Activated T-cell treated with anti-CD3 and anti-CD28 coated beads, Interleukin-2, amount 50 U/mL, for 24 hours (primary cell): ENCODE data around the gene GALR2.
A peak's percentile ranks its signal among the peaks of the same experiment; 100 is the strongest.

Experiments
- DNase-seq: peaks from one replicate; pipeline ENCODE4 v3.0.0-alpha.2; 2020
- H3K27ac Mint-ChIP-seq: 2 replicates; pipeline ENCODE4 v1.8.0; 2020; ENCODE audit warnings: mild to moderate bottlenecking, mixed read lengths
- H3K27me3 Mint-ChIP-seq: 2 replicates; pipeline ENCODE4 v1.8.0; 2020; ENCODE audit warnings: mixed read lengths
- H3K36me3 Mint-ChIP-seq: 2 replicates; pipeline ENCODE4 v1.8.0; 2020; ENCODE audit warnings: low read depth, mixed read lengths
- H3K4me1 Mint-ChIP-seq: 2 replicates; pipeline ENCODE4 v1.8.0; 2020; ENCODE audit warnings: low read depth, mixed read lengths
- H3K4me3 Mint-ChIP-seq: 2 replicates; pipeline ENCODE4 v1.8.0; 2020; ENCODE audit warnings: mild to moderate bottlenecking, moderate library complexity, mixed read lengths
- H3K9me3 Mint-ChIP-seq: 2 replicates; pipeline ENCODE4 v1.8.0; 2020; ENCODE audit warnings: mixed read lengths

GALR2 gene

DNA sequence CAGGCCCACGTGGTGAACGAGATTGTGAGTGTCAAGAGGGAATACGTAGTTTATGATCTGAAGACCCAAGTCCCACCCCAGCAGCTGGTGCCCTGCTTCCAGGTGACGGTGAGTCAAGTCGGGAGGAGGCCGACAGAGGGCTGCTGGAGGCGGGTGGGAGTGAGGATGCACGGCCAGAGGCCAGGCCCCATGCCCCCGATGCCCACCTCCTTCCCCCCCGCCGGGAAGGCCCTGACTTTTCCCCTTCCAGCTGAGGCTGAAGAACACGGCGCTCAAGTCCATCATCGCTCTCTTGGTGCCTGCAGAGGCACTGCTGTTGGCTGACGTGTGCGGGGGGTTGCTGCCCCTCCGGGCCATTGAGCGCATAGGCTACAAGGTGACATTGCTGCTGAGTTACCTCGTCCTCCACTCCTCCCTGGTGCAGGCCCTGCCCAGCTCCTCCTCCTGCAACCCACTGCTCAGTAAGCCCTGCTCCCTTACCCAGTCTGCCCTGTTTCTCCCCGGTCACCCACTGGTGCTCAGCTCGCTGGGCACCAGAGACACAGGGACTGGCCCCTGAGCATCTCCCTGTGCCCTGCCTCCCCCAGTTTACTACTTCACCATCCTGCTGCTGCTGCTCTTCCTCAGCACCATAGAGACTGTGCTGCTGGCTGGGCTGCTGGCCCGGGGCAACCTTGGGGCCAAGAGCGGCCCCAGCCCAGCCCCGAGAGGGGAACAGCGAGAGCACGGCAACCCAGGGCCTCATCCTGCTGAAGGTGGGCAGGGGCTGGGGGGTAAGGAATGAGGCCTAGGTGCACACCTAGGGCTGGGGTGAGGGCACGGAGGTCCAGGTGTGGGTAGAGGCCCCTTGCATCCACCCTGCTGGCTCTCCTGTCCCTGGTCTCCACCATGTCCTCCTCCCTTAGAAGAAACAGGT lies 7.0 kb downstream of the GALR2 start:
- Mint-ChIP-seq H3K27me3 (peaks cover 30% of the 10 kb centered on the region), H3K4me1 (peaks cover 29% of the 10 kb centered on the region), H3K27ac (no peak overlapping the region), H3K4me3 (no peak overlapping the region), H3K9me3 (no peaks in the 10 kb centered on the region), H3K36me3 (peaks cover 44% of the 10 kb centered on the region)
- no peak for DNase-seq

DNA sequence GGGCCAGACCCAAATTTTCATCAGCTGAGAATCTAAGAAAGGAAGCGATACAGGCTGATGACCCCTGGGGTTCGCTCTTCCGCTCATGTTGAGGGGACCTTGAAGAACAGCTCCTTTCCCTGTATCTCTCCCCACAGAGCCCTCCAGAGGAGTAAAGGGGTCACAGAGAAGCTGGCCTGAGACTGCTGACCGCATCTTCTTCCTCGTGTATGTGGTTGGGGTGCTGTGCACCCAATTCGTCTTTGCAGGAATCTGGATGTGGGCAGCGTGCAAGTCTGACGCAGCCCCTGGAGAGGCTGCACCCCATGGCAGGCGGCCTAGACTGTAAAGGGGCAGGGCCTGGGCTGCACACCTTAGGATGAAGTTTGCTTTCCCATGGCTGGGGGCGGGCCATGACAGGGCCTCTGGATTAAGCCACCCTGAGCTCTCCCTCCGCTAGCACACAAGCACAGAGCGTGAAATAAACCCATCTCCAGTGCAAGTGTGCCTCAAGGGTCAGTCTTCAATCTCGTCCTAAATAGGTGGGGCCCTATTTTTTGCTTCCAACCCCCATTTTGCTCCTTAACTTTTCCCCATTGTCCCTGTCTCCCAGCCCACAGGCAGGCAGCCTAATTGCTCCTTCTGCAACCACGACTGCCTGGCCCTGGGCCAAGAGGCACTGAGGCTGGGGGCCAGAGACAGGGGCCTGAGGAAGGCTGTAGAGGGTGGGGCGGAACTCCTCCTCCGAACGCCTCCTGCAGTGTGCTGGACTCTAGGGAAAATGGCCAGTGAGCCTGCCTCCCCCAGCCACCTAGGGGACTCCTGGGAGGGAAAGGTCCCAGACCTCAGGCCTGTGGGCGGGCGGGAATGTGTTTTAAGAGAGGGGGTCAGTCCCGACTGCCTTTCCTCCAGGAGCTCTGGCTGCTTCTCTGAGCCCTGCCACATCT lies 8.0 kb downstream of the GALR2 start:
- Mint-ChIP-seq H3K4me3 (no peak overlapping the region), H3K27me3 (peaks cover 19% of the 10 kb centered on the region), H3K4me1 (peaks cover 19% of the 10 kb centered on the region), H3K27ac (no peak overlapping the region), H3K36me3 (peaks cover 52% of the 10 kb centered on the region), H3K9me3 (no peaks in the 10 kb centered on the region)
- DNase-seq, result no peak

DNA sequence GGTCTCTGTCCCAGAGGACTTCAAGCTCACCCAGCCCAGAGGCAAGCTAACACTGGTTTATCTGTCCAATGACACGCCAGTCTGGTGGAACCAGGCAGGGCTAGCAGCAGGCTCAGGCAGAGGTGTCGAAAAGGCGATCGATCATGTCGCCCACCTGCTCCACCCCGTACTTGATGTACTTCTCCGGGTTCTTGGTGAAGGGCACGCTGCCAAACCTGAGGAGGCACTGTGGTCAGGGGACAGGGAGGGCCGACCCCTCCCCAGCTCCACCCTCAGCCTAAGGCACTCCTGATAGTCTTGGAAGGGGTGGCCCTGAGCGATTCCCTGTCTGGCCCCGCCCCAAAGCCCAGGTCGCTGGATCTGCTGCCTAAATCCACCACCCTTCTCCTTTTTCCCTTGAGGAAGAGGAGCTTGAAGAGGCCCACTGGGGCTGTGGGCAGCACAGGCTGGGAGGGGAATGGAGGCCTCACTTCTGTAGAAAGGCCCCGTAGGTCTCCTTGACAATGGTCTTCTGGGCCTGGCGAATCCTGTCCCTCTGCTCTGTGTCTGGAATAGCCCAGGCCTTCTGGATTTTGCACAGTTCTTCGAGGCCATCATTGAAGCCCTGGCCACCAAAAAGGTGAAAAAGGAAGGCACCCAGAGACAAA lies 9.1 kb downstream of the GALR2 start:
- Mint-ChIP-seq H3K4me1 (peaks cover 15% of the 10 kb centered on the region), H3K36me3 (peaks cover 62% of the 10 kb centered on the region), H3K9me3 (no peaks in the 10 kb centered on the region), H3K27me3 (peaks cover 9% of the 10 kb centered on the region), H3K4me3 (no peak overlapping the region), H3K27ac (peak overlapping the region; percentile 22)
- no peak for DNase-seq

DNA sequence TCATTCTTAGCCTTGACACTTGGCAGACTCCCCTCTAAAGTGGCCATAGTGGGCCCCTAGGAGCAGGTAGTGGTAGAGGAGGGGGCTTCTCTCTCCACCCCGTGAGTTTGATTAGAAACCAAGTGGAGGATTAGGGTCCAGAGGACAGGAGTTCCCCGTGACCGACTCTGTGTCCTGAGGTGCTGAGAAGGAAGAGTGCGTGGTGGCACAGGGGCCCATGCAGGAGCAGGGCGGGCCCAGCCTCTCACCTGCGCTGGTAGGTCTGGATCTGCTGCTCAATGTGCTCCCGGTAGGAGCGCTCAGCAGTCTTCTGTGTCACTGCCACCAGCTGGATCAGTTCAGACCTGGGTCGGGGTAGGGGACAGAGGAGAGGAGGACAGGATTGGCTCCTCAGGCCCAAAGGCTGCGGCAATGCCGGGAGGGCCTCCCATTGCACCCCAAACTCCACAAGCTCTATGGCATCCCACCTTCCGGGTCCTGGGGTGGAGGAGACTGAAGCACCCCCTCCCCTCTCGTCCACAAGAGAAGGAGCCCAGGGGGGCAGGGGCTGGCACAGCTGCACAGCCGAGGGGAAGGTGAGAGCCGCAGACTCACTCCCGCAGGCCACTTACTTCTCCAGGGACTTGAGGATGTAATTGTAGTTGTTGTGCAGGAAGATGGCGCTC lies 10.6 kb downstream of the GALR2 start:
- Mint-ChIP-seq H3K36me3 (peaks cover 76% of the 10 kb centered on the region), H3K27me3 (no peaks in the 10 kb centered on the region), H3K4me1 (peaks cover 1% of the 10 kb centered on the region), H3K27ac (peak overlapping the region; percentile 0), H3K4me3 (no peak overlapping the region), H3K9me3 (no peaks in the 10 kb centered on the region)
- no peak for DNase-seq

DNA sequence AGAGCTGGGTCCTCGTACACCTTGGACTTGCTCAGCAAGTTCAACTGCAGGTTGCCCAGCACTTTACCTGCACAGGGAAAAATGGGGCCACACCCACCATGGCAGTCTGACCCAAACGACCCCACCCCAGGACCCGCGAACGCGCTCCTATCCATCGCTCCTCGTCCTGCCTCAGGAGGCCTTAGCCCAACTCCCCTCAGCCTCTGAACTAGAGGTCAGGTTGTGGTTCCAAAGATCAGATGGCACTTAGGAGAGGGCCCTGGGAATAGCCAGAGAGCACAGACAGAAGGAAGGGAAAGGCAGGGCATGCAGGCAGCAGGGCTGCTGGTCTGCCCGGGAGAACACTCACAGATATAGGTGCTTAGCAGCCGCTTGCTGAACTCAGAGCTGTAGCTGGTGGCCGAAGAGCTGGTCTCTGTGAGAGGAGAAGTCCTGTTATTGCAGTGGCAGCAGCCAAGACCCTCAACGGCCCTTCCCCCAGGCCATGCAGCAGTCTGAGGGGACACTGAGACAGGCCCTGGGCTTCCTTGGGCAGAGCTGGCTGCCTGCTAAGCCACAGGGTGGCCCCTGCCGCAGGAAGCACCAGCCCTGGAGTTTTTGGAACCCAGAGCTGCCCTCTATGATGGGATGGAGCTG lies 11.3 kb downstream of the GALR2 start:
- no peak for DNase-seq
- Mint-ChIP-seq H3K27me3 (no peaks in the 10 kb centered on the region), H3K4me1 (no peaks in the 10 kb centered on the region), H3K9me3 (no peaks in the 10 kb centered on the region), H3K27ac (peak overlapping the region; percentile 26), H3K36me3 (peaks cover 80% of the 10 kb centered on the region), H3K4me3 (no peak overlapping the region)

DNA sequence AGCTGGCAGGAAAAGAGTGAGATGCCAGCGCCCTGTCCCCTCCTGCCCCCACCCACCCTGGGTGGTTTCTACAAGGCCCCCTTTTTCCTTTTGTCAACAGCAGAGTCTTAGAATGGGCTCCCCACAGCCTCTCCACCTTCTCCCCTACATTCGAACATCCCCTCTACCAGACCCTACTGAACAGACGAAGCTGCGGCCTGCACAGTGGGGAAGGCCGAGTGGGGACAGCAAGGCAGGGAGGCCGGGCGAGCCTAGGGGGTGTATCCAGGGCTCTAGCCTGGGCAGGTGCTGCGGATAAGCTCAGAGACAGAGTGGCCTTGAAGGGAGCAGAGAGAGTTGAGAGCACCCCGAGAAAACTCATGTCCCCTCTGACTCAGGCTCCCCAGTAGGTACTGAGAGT lies 11.8 kb downstream of the GALR2 start:
- H3K36me3 Mint-ChIP-seq, result peaks cover 84% of the 10 kb centered on the region
- DNase-seq, result no peak
- no peak overlapping the region for H3K4me3 Mint-ChIP-seq
- H3K4me1 Mint-ChIP-seq, result no peaks in the 10 kb centered on the region
- no peaks in the 10 kb centered on the region for H3K9me3 Mint-ChIP-seq
- H3K27ac Mint-ChIP-seq, result no peak overlapping the region
- H3K27me3 Mint-ChIP-seq, result no peaks in the 10 kb centered on the region

DNA sequence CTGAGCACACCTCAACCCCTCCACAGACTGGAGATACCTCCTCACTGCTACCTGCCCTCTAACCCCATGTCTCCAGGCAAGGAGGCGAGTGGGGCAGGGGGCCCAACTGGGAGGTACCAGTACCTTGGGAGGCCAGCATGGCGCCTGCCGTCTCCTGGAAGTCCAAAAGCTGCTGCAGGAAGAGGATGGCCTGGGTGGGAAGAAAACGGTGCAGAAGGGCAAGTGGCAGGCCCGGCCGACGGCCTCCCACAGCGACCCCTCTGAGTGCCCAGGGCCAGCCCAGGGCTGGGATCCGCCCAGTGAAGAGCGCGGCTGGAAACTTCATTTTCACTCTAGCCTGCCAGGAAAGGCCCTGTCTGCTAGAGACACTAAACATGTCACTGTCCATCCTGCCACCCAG lies 12.9 kb downstream of the GALR2 start:
- no peak overlapping the region for H3K4me3 Mint-ChIP-seq
- DNase-seq, result no peak
- H3K27me3 Mint-ChIP-seq, result no peaks in the 10 kb centered on the region
- no peaks in the 10 kb centered on the region for H3K9me3 Mint-ChIP-seq
- no peaks in the 10 kb centered on the region for H3K4me1 Mint-ChIP-seq
- H3K36me3 Mint-ChIP-seq, result peaks cover 87% of the 10 kb centered on the region
- H3K27ac Mint-ChIP-seq, result no peak overlapping the region

DNA sequence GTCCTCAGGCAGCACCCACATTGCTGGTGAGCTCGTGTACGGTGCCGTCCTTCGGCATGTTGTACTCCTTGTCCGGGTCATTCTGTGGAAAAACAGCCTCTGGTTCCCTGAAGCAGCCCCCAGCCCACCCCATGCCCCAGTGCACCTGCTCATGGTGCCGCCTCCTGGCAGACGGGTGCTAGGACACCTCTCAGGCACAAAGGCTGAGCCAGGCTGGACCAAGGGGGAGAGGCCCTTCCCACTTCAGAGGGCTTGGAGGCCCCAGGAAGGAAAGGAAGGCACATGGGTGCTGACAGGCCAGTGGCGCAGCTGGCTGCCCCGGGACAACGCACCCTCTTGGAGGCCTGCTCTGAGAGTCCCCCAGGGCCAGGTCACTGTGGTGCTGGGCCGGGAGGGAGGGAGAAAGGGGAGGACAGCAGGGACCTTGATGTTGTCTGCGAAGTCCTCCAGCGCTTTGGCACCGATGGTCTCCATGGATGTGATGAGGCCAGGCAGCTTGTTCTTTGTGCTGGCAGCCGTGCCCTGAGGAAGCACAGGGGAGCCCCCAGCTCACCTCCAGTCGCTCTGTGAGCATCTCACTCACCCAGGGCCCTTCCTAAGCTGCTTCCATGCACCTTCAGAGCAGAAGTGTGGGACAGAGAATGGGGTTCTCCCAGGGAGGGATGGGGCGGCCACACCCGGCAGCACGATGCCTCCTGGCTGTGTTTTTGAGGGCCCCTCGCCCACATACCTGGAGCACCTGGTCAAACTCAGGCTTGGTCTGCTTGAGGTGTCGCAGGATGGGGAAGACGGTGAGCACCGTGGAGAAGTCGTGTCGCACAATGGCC lies 13.7 kb downstream of the GALR2 start:
- Mint-ChIP-seq H3K36me3 (peaks cover 89% of the 10 kb centered on the region), H3K4me1 (no peaks in the 10 kb centered on the region), H3K9me3 (no peaks in the 10 kb centered on the region), H3K27me3 (no peaks in the 10 kb centered on the region), H3K4me3 (no peak overlapping the region), H3K27ac (no peak overlapping the region)
- no peak for DNase-seq

DNA sequence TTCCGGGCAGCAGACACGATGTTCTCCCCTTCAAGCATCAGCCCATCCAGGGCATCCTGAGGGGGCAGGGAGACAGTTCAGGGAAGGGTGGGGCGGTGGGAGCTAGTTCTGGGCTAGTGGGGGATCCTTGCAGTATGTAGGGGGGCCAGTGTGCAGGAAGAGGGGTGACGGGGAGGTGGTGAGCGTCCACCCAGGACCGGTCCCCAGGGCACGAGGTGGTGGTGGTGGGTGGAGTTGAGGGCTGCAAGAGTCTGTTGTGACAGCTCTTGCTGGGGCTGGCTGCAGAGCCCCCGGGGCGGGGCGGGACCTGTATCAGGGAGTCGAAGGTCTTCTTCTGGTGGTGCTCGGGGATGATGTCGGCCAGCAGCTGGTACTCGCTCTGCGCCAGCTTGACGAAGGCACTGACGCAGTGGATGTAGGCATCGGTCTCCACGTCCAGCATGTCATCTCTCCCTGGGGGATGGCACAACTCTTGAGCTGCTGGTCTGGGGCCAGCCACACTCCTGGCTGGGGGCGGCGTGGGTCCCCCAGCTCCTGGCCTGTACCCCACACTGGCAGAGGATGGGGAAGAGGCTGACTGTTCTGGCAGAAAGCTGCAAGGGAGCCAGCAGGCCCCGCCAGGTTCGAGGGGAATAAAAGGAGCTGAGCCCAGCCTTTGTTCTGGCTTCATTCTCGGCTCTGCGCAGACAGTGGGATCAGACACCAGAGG lies 14.4 kb downstream of the GALR2 start:
- Mint-ChIP-seq H3K36me3 (peaks cover 89% of the 10 kb centered on the region), H3K4me3 (no peak overlapping the region), H3K9me3 (no peaks in the 10 kb centered on the region), H3K27ac (no peak overlapping the region), H3K4me1 (no peaks in the 10 kb centered on the region), H3K27me3 (no peaks in the 10 kb centered on the region)
- DNase-seq, result no peak

DNA sequence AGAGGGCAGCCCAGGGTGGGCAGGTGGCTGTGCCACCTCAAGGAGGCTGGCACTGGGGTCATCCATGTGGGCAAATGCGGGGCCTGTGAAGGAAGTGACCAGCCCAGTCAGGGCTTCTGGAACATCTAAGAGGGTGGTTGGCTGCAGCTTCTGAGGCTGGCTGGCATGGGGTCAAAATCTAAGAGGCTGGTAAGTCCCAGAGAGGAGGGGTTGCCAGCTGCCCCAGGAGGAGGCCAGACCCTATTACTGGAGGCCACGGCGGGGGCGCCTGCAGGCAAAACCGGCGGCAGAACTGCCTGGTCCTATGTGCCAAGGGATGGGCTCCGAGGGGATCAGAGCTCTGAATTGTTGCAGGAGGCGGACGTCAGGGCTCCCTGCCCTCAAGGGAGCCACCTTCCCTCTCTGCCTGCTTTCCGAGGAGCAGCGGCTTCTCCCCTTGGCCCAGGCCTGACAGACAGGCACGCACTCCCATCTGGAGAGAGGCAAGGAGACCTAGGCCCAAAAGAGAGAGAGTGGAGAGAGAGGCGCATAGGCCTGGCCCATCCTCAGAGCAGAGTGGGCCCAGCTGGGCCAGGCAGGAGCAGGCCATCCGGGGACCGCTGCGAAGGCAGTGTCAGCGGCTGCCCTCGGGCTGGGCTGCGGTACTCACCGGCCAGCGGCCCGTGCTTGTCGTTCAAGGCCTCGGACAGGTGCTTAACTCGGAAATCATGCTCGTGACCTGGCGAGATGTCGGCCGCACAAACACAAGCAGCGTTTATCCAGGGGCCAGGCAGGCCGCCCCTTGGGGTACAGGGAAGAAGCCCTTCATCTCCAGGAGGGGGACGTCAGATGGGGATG lies 15.3 kb downstream of the GALR2 start:
- H3K4me3 Mint-ChIP-seq, result no peak overlapping the region
- no peaks in the 10 kb centered on the region for H3K4me1 Mint-ChIP-seq
- no peak overlapping the region for H3K27ac Mint-ChIP-seq
- H3K27me3 Mint-ChIP-seq, result no peaks in the 10 kb centered on the region
- DNase-seq, result no peak
- no peaks in the 10 kb centered on the region for H3K9me3 Mint-ChIP-seq
- peaks cover 89% of the 10 kb centered on the region for H3K36me3 Mint-ChIP-seq

DNA sequence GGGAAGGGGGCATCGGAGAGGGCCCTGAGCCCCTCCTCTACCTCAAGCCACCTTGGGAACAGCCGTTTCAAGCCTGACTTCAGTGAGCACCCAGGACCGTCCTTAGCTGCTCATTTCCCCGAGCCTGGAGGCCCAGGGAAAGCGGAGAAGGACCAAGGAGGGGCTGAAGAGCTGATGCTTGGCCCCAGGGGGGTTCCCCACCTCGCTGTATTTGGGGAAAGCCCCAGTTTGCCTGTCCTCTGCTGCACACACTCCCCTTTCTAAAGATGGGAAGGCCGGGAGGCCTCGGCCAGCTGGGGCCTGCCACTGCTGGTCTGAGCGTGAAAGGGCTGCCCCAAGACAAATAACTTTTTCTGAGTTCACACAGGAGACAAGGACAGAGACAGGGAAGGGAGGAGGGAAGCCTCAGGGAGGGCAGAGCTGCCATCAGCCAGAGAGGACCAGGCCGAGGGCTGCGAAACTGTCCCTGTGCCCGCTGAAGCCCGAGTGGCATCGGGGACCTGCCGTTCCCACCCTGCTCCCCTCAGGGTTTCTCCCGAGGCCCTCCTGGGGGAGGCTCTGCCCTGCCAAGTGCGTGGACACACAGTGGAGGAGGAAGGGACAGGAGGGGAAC lies 16.0 kb downstream of the GALR2 start:
- no peak overlapping the region for H3K27ac Mint-ChIP-seq
- H3K4me1 Mint-ChIP-seq, result no peaks in the 10 kb centered on the region
- H3K9me3 Mint-ChIP-seq, result no peaks in the 10 kb centered on the region
- DNase-seq, result no peak
- no peaks in the 10 kb centered on the region for H3K27me3 Mint-ChIP-seq
- peaks cover 84% of the 10 kb centered on the region for H3K36me3 Mint-ChIP-seq
- no peak overlapping the region for H3K4me3 Mint-ChIP-seq
